ENCODE data around the gene PPP3R2.

DNA sequence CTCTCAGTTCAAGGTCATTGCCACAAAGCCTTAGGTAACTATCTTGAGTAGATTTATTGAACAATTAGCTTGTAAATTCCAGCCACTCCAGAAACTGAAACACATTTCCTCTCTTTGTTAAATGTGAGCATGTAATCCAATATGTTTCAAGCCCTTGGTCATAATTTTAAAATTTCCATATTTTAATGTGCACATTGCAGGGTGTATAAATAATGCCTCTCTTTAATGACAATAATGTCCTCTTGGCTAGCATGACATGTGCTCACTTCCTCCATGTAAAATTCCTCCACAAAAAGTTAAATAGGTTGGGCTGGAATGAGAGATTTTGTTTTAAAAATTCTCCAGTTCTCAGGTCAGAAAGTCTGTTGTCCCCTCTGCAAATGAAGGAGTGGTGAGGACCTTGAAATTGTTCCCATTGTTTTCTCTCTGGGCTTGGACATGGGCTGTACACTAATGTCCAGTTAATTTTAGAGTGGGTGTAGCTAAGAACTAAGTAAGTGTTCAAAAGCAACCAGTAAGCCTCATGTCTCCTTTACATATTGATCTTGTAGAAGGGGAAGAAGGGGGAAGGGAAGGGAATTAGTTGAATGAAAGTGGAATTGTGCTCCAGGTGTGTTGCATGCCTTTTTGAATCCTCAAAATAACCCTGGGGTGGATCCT lies 2.9 kb downstream of the PPP3R2 start:
- TF ChIP-seq EZH2phosphoT487 (IDR thresholded peaks at IDR 0.05) (no peak), CTCF (IDR thresholded peaks at IDR 0.05) (no peak)
